ENCODE measurements around the gene SULT1C2.
"Not testable (repeated sequence)": the region's sequence is repeated elsewhere in the genome, so short reads cannot be mapped to it uniquely, and the experiment has no call there.

Gene SULT1C2

GRCh38 chr2:108351889-108352288 is 63.2 kb downstream of the SULT1C2 start:
- DNase-seq, result no peak

DNA sequence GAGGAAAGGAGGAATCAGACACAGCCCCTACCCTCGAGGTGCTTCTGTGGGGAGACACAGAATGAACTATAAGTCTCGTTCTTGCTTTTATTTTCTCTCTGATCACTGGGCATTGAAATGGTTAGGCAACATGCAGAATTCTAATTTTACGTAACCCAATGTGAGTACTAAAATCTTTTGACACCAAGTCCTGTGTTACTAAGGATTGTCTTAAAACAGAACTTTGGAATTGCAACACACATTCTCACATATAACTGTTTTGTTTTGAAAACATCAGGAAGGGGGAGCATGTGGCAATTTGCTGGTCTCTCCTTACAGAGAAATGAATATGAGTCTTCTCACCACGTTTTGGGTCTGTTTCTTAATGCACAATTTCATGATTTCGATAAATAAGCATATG is 65.4 kb downstream of the SULT1C2 start:
- no peak for DNase-seq

DNA sequence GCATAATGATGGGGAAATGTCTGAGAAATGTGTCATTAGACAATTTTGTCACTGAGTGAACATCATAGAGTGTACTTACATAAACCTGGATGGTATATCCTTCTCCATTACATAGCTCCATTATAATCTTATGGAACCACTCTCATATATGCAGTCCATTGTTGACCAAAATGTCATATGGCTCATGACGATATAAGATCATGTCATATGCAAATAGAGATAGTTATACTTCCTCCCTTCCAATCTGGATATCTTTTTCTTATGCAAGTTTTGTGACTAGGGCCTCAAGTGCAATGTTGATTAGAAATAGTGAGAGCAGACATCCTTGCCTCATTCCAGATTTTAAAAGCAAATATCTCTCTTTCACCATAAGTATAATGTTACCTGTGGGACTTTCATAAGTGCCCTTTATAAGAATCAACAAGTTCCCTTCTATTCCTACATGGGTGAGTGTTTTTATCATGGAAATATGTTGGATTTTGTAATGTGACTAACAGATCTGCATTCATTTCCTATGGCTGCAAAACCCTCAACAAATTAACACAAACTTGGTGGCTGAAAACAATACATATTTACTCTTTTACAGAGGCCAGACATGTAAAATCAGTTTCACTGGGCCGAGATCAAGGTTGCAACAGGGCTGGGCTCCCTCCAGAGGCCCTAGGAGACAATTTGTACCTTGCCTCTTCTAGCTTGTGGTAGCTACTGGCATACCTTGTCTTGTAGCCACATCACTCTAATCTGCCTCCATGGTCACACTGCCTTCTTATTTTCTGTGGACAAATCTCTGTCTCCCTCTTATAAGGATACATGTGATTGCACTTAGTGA is 67.4 kb downstream of the SULT1C2 start:
- DNase-seq, result no peak

- not testable (repeated sequence) for DNase-seq
Measured at GRCh38 chr2:108359336-108359735, 70.6 kb downstream of the SULT1C2 start.

Data from anterior cingulate cortex (tissue), 58 donors.